Hepatocyte (in vitro differentiated cells): ENCODE results near the gene NOL6. TPM values are rescaled to one million over a fixed set of nuclear protein-coding genes. Genes with fewer than 3 reads are reported as not detected.
"Not testable (repeated sequence)": the region's sequence is repeated elsewhere in the genome, so short reads cannot be mapped to it uniquely, and the experiment has no call there.

ENCODE experiments used
- DNase-seq: peaks from one replicate; pipeline ENCODE4 v3.0.0-alpha.2; 2016; ENCODE audit warnings: low spot score
- H2AFZ ChIP-seq: fragments of 200-600 bp; sonication (generic); 2 replicates; pipeline ENCODE4 v1.6.0; 2016; ENCODE audit warnings: antibody characterized with exemption, mild to moderate bottlenecking
- H3K27ac ChIP-seq: fragments of 200-600 bp; sonication (generic); 2 replicates; pipeline ENCODE4 v1.5.1; 2016; ENCODE audit warnings: mild to moderate bottlenecking
- H3K27me3 ChIP-seq: fragments of 200-600 bp; sonication (generic); 2 replicates; pipeline ENCODE4 v1.6.1; 2016
- H3K36me3 ChIP-seq: fragments of 200-600 bp; sonication (generic); replicated peaks from 2 replicates; pipeline ENCODE4 v1.5.1; 2016; ENCODE audit warnings: low read depth; ENCODE audit not compliant: insufficient read depth
- H3K4me1 ChIP-seq: fragments of 200-600 bp; sonication (generic); 2 replicates; pipeline ENCODE4 v1.5.1; 2016; ENCODE audit warnings: mild to moderate bottlenecking, moderate library complexity; ENCODE audit not compliant: insufficient read depth
- H3K4me2 ChIP-seq: fragments of 200-600 bp; sonication (generic); 2 replicates; pipeline ENCODE4 v1.6.0; 2016
- H3K4me3 ChIP-seq: fragments of 200-600 bp; sonication (generic); 2 replicates; pipeline ENCODE4 v1.5.1; 2016; ENCODE audit warnings: mild to moderate bottlenecking
- H3K79me2 ChIP-seq: fragments of 200-600 bp; sonication (generic); 2 replicates; pipeline ENCODE4 v1.6.0; 2017; ENCODE audit warnings: mild to moderate bottlenecking
- H3K9me2 ChIP-seq: fragments of 200-600 bp; sonication (generic); replicated peaks from 2 replicates; pipeline ENCODE4 v1.6.0; 2017; ENCODE audit warnings: mild to moderate bottlenecking; ENCODE audit not compliant: insufficient read depth
- H3K9me3 ChIP-seq: fragments of 200-600 bp; sonication (generic); 2 replicates; pipeline ENCODE4 v1.5.1; 2016; ENCODE audit warnings: low read depth, mild to moderate bottlenecking
- H4K20me1 ChIP-seq: fragments of 200-600 bp; sonication (generic); 2 replicates; pipeline ENCODE4 v1.6.0; 2016; ENCODE audit warnings: mild to moderate bottlenecking; ENCODE audit not compliant: insufficient read depth, poor library complexity, severe bottlenecking
- CTCF ChIP-seq: fragments of 200-600 bp; sonication (generic); IDR thresholded peaks from 2 replicates; pipeline ENCODE4 v1.5.1; 2016; ENCODE audit warnings: antibody characterized with exemption, mild to moderate bottlenecking; ENCODE audit not compliant: poor library complexity
- EZH2 ChIP-seq: fragments of 200-600 bp; sonication (generic); IDR thresholded peaks from 2 replicates; pipeline ENCODE4 v1.6.1; 2016; ENCODE audit warnings: antibody characterized with exemption, mild to moderate bottlenecking, borderline replicate concordance
- EZH2phosphoT487 ChIP-seq: fragments of 200-600 bp; sonication (generic); IDR thresholded peaks from one replicate; pipeline ENCODE4 v1.6.1; 2018; ENCODE audit warnings: antibody characterized with exemption, mild to moderate bottlenecking, low read depth, moderate library complexity; ENCODE audit not compliant: unreplicated experiment, severe bottlenecking
- WGBS: methylation state at CpG from one replicate; pipeline ENCODE4 v1.1.6; 2016; ENCODE audit warnings: low lambda C conversion rate; ENCODE audit errors: missing lambda C conversion rate; 5-methylcytosine and 5-hydroxymethylcytosine counted together
- polyA plus RNA-seq: library from polyadenylated mRNA; unstranded; fragments of >200 nt; fragmentation: Nextera tagmentation; extraction: Ambion mirVana; gene quantifications from 2 replicates; pipeline ENCODE4 v1.2.1, GENCODE V29; 2016
- total RNA-seq: library from RNA; depleted of rRNA; stranded (reverse); fragments of >200 nt; gene quantifications from 2 replicates; pipeline ENCODE4 v1.2.3, GENCODE V29; 2014

NOL6 gene
- total and polyA plus RNA-seq, 2 experiments from 2014 or later: 20.6 to 21.9 TPM

GRCh38 chr9:33455945-33456344 is 17.8 kb downstream of the NOL6 start:
- no peak for TF ChIP-seq CTCF
- no peak for TF ChIP-seq EZH2
- TF ChIP-seq EZH2phosphoT487: no peak
- no peak for DNase-seq
- H4K20me1 ChIP-seq: no peaks in the 10 kb centered on the region
- WGBS: 80% methylated on average over 7 of the region's 7 CpGs
- H3K27ac ChIP-seq: no peak overlapping the region
- H3K27me3 ChIP-seq: no peaks in the 10 kb centered on the region
- no peaks in the 10 kb centered on the region for H3K9me3 ChIP-seq
- H3K36me3 ChIP-seq: no peaks in the 10 kb centered on the region
- H2AFZ ChIP-seq: no peak overlapping the region
- no peaks in the 10 kb centered on the region for H3K9me2 ChIP-seq
- H3K79me2 ChIP-seq: no peaks in the 10 kb centered on the region
- H3K4me2 ChIP-seq: no peak overlapping the region
- H3K4me3 ChIP-seq: no peak overlapping the region
- peaks cover 13% of the 10 kb centered on the region for H3K4me1 ChIP-seq

- not testable (repeated sequence) for H3K79me2 ChIP-seq, H3K27ac ChIP-seq
- WGBS: 99% methylated on average over 8 of the region's 8 CpGs
These were observed 18.3 kb downstream of the NOL6 start for GRCh38 chr9:33455456-33455855.

GRCh38 chr9:33454661-33455026 is 19.1 kb downstream of the NOL6 start:
- not testable (repeated sequence) for H3K4me2 ChIP-seq, H3K27ac ChIP-seq, DNase-seq, H3K27me3 ChIP-seq, H3K9me2 ChIP-seq, H3K79me2 ChIP-seq, H2AFZ ChIP-seq, H3K36me3 ChIP-seq, H3K9me3 ChIP-seq, H4K20me1 ChIP-seq, H3K4me3 ChIP-seq
- WGBS: 69% methylated on average over 5 of the region's 5 CpGs
- H3K4me1 ChIP-seq: peaks cover 13% of the 10 kb centered on the region

More at GRCh38 chr9:33455456-33455855, 18.3 kb downstream of the NOL6 start:
- not testable (repeated sequence) for H3K4me3 ChIP-seq, H3K9me3 ChIP-seq, H2AFZ ChIP-seq, H3K36me3 ChIP-seq, H4K20me1 ChIP-seq, H3K4me2 ChIP-seq, H3K27me3 ChIP-seq, DNase-seq, H3K9me2 ChIP-seq
- H3K4me1 ChIP-seq: peaks cover 13% of the 10 kb centered on the region

- H3K27ac ChIP-seq: no peak overlapping the region
These were observed 19.6 kb downstream of the NOL6 start for GRCh38 chr9:33453999-33454660.

More at GRCh38 chr9:33453999-33454660, 19.6 kb downstream of the NOL6 start:
- Histone ChIP-seq H3K4me2 (no peak overlapping the region), H3K79me2 (no peaks in the 10 kb centered on the region), H3K4me3 (no peak overlapping the region), H3K36me3 (no peaks in the 10 kb centered on the region), H3K27me3 (no peaks in the 10 kb centered on the region), H3K9me3 (no peaks in the 10 kb centered on the region), H4K20me1 (no peaks in the 10 kb centered on the region), H3K9me2 (no peaks in the 10 kb centered on the region), H3K4me1 (peaks cover 13% of the 10 kb centered on the region), H2AFZ (no peak overlapping the region)
- no peak for TF ChIP-seq EZH2phosphoT487
- no peak for TF ChIP-seq EZH2
- no peak for TF ChIP-seq CTCF
- 80% methylated on average over 11 of the region's 11 CpGs for WGBS
- no peak for DNase-seq
